GM23338 (cell line): ENCODE data around the gene ELAPOR1. TPM values are rescaled to one million over a fixed set of nuclear protein-coding genes. Genes with fewer than 3 reads are reported as not detected.

Experiments
- ATAC-seq: fragments of 200-7000 bp; cut with Tn5 transposase; 3 replicates; pipeline ENCODE4 v1.9.1; 2020
- DNase-seq: peaks from one replicate; pipeline ENCODE4 v3.0.0-alpha.2; 2015; ENCODE audit warnings: low spot score
- H2AFZ ChIP-seq: fragments of 200-600 bp; sonication (generic); 2 replicates; pipeline ENCODE4 v1.8.0; 2016; ENCODE audit warnings: antibody characterized with exemption, mild to moderate bottlenecking, moderate library complexity
- H3F3A ChIP-seq: fragments of 200-600 bp; sonication (generic); replicated peaks from 2 replicates; pipeline ENCODE4 v1.8.0; 2017; ENCODE audit warnings: antibody characterized with exemption, mixed run types, low read depth
- H3K27ac ChIP-seq: fragments of 200-600 bp; sonication (generic); 2 replicates; pipeline ENCODE4 v1.6.1; 2016; ENCODE audit warnings: low read depth
- H3K27me3 ChIP-seq: fragments of 200-600 bp; sonication (generic); 2 replicates; pipeline ENCODE4 v1.8.0; 2016; ENCODE audit warnings: mild to moderate bottlenecking, mixed run types, moderate library complexity; ENCODE audit not compliant: insufficient read depth
- H3K36me3 ChIP-seq: fragments of 200-600 bp; sonication (generic); 2 replicates; pipeline ENCODE4 v1.8.0; 2016; ENCODE audit warnings: mild to moderate bottlenecking; ENCODE audit not compliant: insufficient read depth
- H3K4me1 ChIP-seq: fragments of 200-600 bp; sonication (generic); 2 replicates; pipeline ENCODE4 v1.8.0; 2016; ENCODE audit warnings: mild to moderate bottlenecking, moderate library complexity; ENCODE audit not compliant: insufficient read depth
- H3K4me2 ChIP-seq: fragments of 200-600 bp; sonication (generic); 2 replicates; pipeline ENCODE4 v1.7.1; 2017; ENCODE audit warnings: mixed run types
- H3K4me3 ChIP-seq: fragments of 200-600 bp; sonication (generic); 2 replicates; pipeline ENCODE4 v1.6.1; 2016; ENCODE audit warnings: mixed run types
- H3K79me2 ChIP-seq: fragments of 200-600 bp; sonication (generic); replicated peaks from 2 replicates; pipeline ENCODE4 v1.8.0; 2017; ENCODE audit warnings: mild to moderate bottlenecking; ENCODE audit not compliant: insufficient read depth
- H3K9me2 ChIP-seq: fragments of 200-600 bp; sonication (generic); 2 replicates; pipeline ENCODE4 v1.8.0; 2017; ENCODE audit not compliant: insufficient read depth
- H4K20me1 ChIP-seq: fragments of 200-600 bp; sonication (generic); replicated peaks from 2 replicates; pipeline ENCODE4 v1.8.0; 2017; ENCODE audit warnings: mild to moderate bottlenecking; ENCODE audit not compliant: insufficient read depth
- H3K27ac Mint-ChIP-seq: 2 replicates; pipeline ENCODE4 v1.8.0; 2020; ENCODE audit warnings: inconsistent platforms, mild to moderate bottlenecking, moderate library complexity, mixed read lengths
- H3K27me3 Mint-ChIP-seq: 3 replicates; pipeline ENCODE4 v1.8.0; 2022; ENCODE audit warnings: low read depth, mild to moderate bottlenecking, moderate library complexity, mixed read lengths, inconsistent platforms; ENCODE audit not compliant: insufficient read depth, poor library complexity
- H3K36me3 Mint-ChIP-seq: 3 replicates; pipeline ENCODE4 v1.8.0; 2021; ENCODE audit warnings: low read depth, mild to moderate bottlenecking, inconsistent platforms, moderate library complexity, mixed read lengths
- H3K4me1 Mint-ChIP-seq: 3 replicates; pipeline ENCODE4 v1.8.0; 2020; ENCODE audit warnings: mild to moderate bottlenecking, inconsistent platforms, mixed read lengths
- H3K4me3 Mint-ChIP-seq: 3 replicates; pipeline ENCODE4 v1.8.0; 2021; ENCODE audit warnings: moderate library complexity, mild to moderate bottlenecking, inconsistent platforms, mixed read lengths
- H3K9me3 Mint-ChIP-seq: 3 replicates; pipeline ENCODE4 v1.8.0; 2020; ENCODE audit warnings: moderate library complexity, mild to moderate bottlenecking, inconsistent platforms, mixed read lengths
- CREB1 ChIP-seq: fragments of 250-450 bp; sonication (Bioruptor Pico); IDR thresholded peaks from 2 replicates; pipeline ENCODE4 v1.5.0; 2020; ENCODE audit warnings: low read depth, mild to moderate bottlenecking, moderate library complexity
- EZH2phosphoT487 ChIP-seq: fragments of 200-600 bp; sonication (generic); IDR thresholded peaks from one replicate; pipeline ENCODE4 v1.8.1; 2018; ENCODE audit warnings: antibody characterized with exemption; ENCODE audit not compliant: unreplicated experiment
- JUNB ChIP-seq: IDR thresholded peaks from one replicate; pipeline ENCODE4 v1.6.1; 2016; ENCODE audit warnings: antibody characterized with exemption; ENCODE audit not compliant: unreplicated experiment
- NANOG ChIP-seq: IDR thresholded peaks from 2 replicates; pipeline ENCODE4 v1.6.1; 2016; ENCODE audit warnings: antibody characterized with exemption, borderline replicate concordance
- STAT1 ChIP-seq: IDR thresholded peaks from one replicate; pipeline ENCODE4 v1.6.1; 2016; ENCODE audit warnings: antibody characterized with exemption; ENCODE audit not compliant: unreplicated experiment
- ZNF114 ChIP-seq: fragments of 250-450 bp; sonication (Bioruptor Pico); IDR thresholded peaks from 2 replicates; pipeline ENCODE4 v1.5.0; 2020; ENCODE audit warnings: mild to moderate bottlenecking, moderate library complexity
- polyA plus RNA-seq: library from polyadenylated mRNA; unstranded; fragments of >200 nt; fragmentation: Nextera tagmentation; extraction: Ambion mirVana; gene quantifications from 2 replicates; pipeline ENCODE4 v1.2.1, GENCODE V29; 2016
- total RNA-seq: library from RNA; depleted of rRNA; stranded (reverse); fragments of >200 nt; shearing (Covaris generic); gene quantifications from 2 replicates; pipeline ENCODE4 v1.2.3, GENCODE V29; 2014
- TF ChIP-seq, protein P1 (sequence below), 2 experiments: fragments of 200-600 bp in 1 of 2; sonication (generic) in 1 of 2; conservative IDR thresholded peaks; 2 replicates each; pipeline versions ENCODE4 v1.5.1 to v1.6.1; 2016 to 2017; ENCODE audit warnings: antibody characterized with exemption in 2 of 2, low read depth in 2 of 2, mild to moderate bottlenecking in 2 of 2, moderate library complexity in 1 of 2
- TF ChIP-seq, protein P2 (sequence below): IDR thresholded peaks from 2 replicates; pipeline ENCODE4 v1.6.1; 2016; ENCODE audit warnings: antibody characterized with exemption
- TF ChIP-seq, protein P3 (sequence below): IDR thresholded peaks from one replicate; pipeline ENCODE4 v1.6.1; 2018; ENCODE audit warnings: antibody characterized with exemption; ENCODE audit not compliant: unreplicated experiment
- TF ChIP-seq, protein P4 (sequence below): fragments of 250-450 bp; sonication (Bioruptor Pico); IDR thresholded peaks from 2 replicates; pipeline ENCODE4 v1.5.0; 2020; ENCODE audit warnings: mild to moderate bottlenecking, moderate library complexity

The ELAPOR1 gene
- total and polyA plus RNA-seq, 2 experiments from 2014 or later: 0.92 to 2.4 TPM

DNA sequence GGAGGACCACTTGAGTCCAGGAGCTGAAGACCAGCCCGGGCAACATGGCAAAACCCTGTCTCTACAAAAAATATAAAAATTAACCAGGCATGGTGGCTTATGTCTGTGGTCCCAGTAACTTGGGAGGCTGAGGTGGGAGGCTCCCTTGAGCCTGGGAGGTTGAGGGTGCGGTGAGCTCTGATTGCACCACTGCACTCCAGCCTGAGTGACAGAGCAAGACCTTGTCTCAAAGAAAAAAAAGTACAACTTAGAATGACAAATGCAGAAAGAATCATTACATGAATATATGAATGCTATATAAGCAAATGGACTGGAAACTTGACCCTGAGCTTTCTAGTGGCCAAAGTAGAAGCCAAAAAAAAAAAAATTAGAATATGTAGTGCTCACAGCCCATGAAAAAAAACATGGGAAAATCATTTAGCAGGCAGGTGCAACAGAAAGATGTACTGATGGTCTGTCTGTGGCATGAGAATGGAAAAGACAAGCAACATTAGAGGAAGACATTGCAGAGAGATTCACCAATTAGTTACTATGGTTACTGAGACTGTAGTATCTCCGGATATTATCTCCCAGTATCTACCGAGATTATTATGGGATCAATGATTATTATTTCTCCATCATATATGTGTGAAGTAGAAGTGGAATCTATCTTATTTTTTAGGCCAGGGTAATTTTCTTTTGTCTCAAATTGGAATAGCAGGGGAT is 19.2 kb downstream of the ELAPOR1 start:
- Mint-ChIP-seq H3K4me3 (no peak overlapping the region), H3K27me3 (peaks cover 1% of the 10 kb centered on the region), H3K36me3 (no peaks in the 10 kb centered on the region), H3K9me3 (no peaks in the 10 kb centered on the region), H3K27ac (no peak overlapping the region), H3K4me1 (peaks cover 2% of the 10 kb centered on the region; the same call in 1 of the 3 replicates)
- H4K20me1 ChIP-seq: no peaks in the 10 kb centered on the region
- no peak for DNase-seq
- no peak overlapping the region for H2AFZ ChIP-seq
- H3K9me2 ChIP-seq: no peaks in the 10 kb centered on the region
- H3K4me3 ChIP-seq: no peak overlapping the region
- no peaks in the 10 kb centered on the region for H3K27me3 ChIP-seq
- no peak for ATAC-seq
- no peak overlapping the region for H3K27ac ChIP-seq
- TF ChIP-seq EZH2phosphoT487 (no peak), NANOG (no peak), ZNF114 (CRISPR knock-in tag) (no peak), STAT1 (no peak), JUNB (no peak), CREB1 (CRISPR knock-in tag) (no peak)
- TF ChIP-seq, protein P1, sequence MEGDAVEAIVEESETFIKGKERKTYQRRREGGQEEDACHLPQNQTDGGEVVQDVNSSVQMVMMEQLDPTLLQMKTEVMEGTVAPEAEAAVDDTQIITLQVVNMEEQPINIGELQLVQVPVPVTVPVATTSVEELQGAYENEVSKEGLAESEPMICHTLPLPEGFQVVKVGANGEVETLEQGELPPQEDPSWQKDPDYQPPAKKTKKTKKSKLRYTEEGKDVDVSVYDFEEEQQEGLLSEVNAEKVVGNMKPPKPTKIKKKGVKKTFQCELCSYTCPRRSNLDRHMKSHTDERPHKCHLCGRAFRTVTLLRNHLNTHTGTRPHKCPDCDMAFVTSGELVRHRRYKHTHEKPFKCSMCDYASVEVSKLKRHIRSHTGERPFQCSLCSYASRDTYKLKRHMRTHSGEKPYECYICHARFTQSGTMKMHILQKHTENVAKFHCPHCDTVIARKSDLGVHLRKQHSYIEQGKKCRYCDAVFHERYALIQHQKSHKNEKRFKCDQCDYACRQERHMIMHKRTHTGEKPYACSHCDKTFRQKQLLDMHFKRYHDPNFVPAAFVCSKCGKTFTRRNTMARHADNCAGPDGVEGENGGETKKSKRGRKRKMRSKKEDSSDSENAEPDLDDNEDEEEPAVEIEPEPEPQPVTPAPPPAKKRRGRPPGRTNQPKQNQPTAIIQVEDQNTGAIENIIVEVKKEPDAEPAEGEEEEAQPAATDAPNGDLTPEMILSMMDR (conservative IDR thresholded peaks at IDR 0.05; ENCODE audit: low read depth in 2 of 2): no peak
- TF ChIP-seq, protein P2, sequence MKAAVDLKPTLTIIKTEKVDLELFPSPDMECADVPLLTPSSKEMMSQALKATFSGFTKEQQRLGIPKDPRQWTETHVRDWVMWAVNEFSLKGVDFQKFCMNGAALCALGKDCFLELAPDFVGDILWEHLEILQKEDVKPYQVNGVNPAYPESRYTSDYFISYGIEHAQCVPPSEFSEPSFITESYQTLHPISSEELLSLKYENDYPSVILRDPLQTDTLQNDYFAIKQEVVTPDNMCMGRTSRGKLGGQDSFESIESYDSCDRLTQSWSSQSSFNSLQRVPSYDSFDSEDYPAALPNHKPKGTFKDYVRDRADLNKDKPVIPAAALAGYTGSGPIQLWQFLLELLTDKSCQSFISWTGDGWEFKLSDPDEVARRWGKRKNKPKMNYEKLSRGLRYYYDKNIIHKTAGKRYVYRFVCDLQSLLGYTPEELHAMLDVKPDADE: no peak
- TF ChIP-seq, protein P3, sequence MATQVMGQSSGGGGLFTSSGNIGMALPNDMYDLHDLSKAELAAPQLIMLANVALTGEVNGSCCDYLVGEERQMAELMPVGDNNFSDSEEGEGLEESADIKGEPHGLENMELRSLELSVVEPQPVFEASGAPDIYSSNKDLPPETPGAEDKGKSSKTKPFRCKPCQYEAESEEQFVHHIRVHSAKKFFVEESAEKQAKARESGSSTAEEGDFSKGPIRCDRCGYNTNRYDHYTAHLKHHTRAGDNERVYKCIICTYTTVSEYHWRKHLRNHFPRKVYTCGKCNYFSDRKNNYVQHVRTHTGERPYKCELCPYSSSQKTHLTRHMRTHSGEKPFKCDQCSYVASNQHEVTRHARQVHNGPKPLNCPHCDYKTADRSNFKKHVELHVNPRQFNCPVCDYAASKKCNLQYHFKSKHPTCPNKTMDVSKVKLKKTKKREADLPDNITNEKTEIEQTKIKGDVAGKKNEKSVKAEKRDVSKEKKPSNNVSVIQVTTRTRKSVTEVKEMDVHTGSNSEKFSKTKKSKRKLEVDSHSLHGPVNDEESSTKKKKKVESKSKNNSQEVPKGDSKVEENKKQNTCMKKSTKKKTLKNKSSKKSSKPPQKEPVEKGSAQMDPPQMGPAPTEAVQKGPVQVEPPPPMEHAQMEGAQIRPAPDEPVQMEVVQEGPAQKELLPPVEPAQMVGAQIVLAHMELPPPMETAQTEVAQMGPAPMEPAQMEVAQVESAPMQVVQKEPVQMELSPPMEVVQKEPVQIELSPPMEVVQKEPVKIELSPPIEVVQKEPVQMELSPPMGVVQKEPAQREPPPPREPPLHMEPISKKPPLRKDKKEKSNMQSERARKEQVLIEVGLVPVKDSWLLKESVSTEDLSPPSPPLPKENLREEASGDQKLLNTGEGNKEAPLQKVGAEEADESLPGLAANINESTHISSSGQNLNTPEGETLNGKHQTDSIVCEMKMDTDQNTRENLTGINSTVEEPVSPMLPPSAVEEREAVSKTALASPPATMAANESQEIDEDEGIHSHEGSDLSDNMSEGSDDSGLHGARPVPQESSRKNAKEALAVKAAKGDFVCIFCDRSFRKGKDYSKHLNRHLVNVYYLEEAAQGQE: no peak
- TF ChIP-seq, protein P4, sequence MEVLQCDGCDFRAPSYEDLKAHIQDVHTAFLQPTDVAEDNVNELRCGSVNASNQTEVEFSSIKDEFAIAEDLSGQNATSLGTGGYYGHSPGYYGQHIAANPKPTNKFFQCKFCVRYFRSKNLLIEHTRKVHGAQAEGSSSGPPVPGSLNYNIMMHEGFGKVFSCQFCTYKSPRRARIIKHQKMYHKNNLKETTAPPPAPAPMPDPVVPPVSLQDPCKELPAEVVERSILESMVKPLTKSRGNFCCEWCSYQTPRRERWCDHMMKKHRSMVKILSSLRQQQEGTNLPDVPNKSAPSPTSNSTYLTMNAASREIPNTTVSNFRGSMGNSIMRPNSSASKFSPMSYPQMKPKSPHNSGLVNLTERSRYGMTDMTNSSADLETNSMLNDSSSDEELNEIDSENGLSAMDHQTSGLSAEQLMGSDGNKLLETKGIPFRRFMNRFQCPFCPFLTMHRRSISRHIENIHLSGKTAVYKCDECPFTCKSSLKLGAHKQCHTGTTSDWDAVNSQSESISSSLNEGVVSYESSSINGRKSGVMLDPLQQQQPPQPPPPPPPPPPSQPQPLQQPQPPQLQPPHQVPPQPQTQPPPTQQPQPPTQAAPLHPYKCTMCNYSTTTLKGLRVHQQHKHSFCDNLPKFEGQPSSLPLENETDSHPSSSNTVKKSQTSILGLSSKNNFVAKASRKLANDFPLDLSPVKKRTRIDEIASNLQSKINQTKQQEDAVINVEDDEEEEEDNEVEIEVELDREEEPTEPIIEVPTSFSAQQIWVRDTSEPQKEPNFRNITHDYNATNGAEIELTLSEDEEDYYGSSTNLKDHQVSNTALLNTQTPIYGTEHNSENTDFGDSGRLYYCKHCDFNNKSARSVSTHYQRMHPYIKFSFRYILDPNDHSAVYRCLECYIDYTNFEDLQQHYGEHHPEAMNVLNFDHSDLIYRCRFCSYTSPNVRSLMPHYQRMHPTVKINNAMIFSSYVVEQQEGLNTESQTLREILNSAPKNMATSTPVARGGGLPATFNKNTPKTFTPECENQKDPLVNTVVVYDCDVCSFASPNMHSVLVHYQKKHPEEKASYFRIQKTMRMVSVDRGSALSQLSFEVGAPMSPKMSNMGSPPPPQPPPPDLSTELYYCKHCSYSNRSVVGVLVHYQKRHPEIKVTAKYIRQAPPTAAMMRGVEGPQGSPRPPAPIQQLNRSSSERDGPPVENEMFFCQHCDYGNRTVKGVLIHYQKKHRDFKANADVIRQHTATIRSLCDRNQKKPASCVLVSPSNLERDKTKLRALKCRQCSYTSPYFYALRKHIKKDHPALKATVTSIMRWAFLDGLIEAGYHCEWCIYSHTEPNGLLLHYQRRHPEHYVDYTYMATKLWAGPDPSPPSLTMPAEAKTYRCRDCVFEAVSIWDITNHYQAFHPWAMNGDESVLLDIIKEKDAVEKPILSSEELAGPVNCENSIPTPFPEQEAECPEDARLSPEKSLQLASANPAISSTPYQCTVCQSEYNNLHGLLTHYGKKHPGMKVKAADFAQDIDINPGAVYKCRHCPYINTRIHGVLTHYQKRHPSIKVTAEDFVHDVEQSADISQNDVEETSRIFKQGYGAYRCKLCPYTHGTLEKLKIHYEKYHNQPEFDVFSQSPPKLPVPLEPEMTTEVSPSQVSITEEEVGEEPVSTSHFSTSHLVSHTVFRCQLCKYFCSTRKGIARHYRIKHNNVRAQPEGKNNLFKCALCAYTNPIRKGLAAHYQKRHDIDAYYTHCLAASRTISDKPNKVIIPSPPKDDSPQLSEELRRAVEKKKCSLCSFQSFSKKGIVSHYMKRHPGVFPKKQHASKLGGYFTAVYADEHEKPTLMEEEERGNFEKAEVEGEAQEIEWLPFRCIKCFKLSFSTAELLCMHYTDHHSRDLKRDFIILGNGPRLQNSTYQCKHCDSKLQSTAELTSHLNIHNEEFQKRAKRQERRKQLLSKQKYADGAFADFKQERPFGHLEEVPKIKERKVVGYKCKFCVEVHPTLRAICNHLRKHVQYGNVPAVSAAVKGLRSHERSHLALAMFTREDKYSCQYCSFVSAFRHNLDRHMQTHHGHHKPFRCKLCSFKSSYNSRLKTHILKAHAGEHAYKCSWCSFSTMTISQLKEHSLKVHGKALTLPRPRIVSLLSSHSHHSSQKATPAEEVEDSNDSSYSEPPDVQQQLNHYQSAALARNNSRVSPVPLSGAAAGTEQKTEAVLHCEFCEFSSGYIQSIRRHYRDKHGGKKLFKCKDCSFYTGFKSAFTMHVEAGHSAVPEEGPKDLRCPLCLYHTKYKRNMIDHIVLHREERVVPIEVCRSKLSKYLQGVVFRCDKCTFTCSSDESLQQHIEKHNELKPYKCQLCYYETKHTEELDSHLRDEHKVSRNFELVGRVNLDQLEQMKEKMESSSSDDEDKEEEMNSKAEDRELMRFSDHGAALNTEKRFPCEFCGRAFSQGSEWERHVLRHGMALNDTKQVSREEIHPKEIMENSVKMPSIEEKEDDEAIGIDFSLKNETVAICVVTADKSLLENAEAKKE: no peak
- no peak overlapping the region for H3K4me2 ChIP-seq
- H3F3A ChIP-seq: no peaks in the 10 kb centered on the region
- no peaks in the 10 kb centered on the region for H3K4me1 ChIP-seq
- H3K79me2 ChIP-seq: no peaks in the 10 kb centered on the region
- H3K36me3 ChIP-seq: no peaks in the 10 kb centered on the region
